Karpas-422 (cell line): ENCODE measurements around the gene CFAP46. TPM values are rescaled to one million over a fixed set of nuclear protein-coding genes. Genes with fewer than 3 reads are reported as not detected.

Experiments used
- DNase-seq: peaks from one replicate; pipeline ENCODE4 v3.0.0-alpha.2; 2015
- H2AFZ ChIP-seq: fragments of 200-600 bp; sonication (generic); 2 replicates; pipeline ENCODE4 v1.6.1; 2014; ENCODE audit warnings: antibody characterized with exemption, low read length, mixed read lengths
- H3K27ac ChIP-seq: fragments of 200-600 bp; sonication (generic); 2 replicates; pipeline ENCODE4 v1.5.1; 2014; ENCODE audit warnings: mild to moderate bottlenecking, low read length, moderate library complexity
- H3K27me3 ChIP-seq: fragments of 200-600 bp; sonication (generic); 2 replicates; pipeline ENCODE4 v1.6.1; 2014; ENCODE audit warnings: low read length, mixed read lengths
- H3K36me3 ChIP-seq: fragments of 200-600 bp; sonication (generic); 2 replicates; pipeline ENCODE4 v1.6.1; 2014; ENCODE audit warnings: low read length, mixed read lengths; ENCODE audit not compliant: insufficient read depth
- H3K4me1 ChIP-seq: fragments of 200-600 bp; sonication (generic); 2 replicates; pipeline ENCODE4 v1.6.1; 2014; ENCODE audit warnings: mild to moderate bottlenecking, low read length, mixed read lengths
- H3K4me2 ChIP-seq: fragments of 200-600 bp; sonication (generic); 2 replicates; pipeline ENCODE4 v1.6.1; 2014; ENCODE audit warnings: low read length, low read depth, mild to moderate bottlenecking; ENCODE audit not compliant: poor library complexity, severe bottlenecking
- H3K4me3 ChIP-seq: fragments of 200-600 bp; sonication (generic); 2 replicates; pipeline ENCODE4 v1.5.1; 2014; ENCODE audit warnings: mild to moderate bottlenecking, antibody characterized with exemption, low read length, mixed read lengths
- H3K79me2 ChIP-seq: fragments of 200-600 bp; sonication (generic); 2 replicates; pipeline ENCODE4 v1.6.1; 2014; ENCODE audit warnings: mild to moderate bottlenecking, low read length, mixed read lengths
- H3K9ac ChIP-seq: fragments of 200-600 bp; sonication (generic); 2 replicates; pipeline ENCODE4 v1.6.0; 2014; ENCODE audit warnings: low read length
- H3K9me2 ChIP-seq: fragments of 200-600 bp; sonication (generic), shearing (Covaris generic); replicated peaks from 2 replicates; pipeline ENCODE4 v1.6.0; 2014; ENCODE audit warnings: mild to moderate bottlenecking, low read length, moderate library complexity; ENCODE audit not compliant: insufficient read depth
- H3K9me3 ChIP-seq: fragments of 300-700, 200-600 bp; sonication (generic); 2 replicates; pipeline ENCODE4 v1.6.1; 2014; ENCODE audit warnings: low read length, mixed read lengths
- H4K20me1 ChIP-seq: fragments of 200-600 bp; sonication (generic); 2 replicates; pipeline ENCODE4 v1.6.1; 2014; ENCODE audit warnings: mild to moderate bottlenecking, antibody characterized with exemption, low read length, low read depth; ENCODE audit not compliant: insufficient read depth
- total RNA-seq: library from RNA; depleted of rRNA; stranded (reverse); fragments of >200 nt; shearing (Covaris generic); gene quantifications from 2 replicates; pipeline ENCODE4 v1.2.3, GENCODE V29; 2014; ENCODE audit warnings: low replicate concordance

The CFAP46 gene
- total RNA-seq, 1 experiment from 2014 or later: 0.22 TPM

DNA sequence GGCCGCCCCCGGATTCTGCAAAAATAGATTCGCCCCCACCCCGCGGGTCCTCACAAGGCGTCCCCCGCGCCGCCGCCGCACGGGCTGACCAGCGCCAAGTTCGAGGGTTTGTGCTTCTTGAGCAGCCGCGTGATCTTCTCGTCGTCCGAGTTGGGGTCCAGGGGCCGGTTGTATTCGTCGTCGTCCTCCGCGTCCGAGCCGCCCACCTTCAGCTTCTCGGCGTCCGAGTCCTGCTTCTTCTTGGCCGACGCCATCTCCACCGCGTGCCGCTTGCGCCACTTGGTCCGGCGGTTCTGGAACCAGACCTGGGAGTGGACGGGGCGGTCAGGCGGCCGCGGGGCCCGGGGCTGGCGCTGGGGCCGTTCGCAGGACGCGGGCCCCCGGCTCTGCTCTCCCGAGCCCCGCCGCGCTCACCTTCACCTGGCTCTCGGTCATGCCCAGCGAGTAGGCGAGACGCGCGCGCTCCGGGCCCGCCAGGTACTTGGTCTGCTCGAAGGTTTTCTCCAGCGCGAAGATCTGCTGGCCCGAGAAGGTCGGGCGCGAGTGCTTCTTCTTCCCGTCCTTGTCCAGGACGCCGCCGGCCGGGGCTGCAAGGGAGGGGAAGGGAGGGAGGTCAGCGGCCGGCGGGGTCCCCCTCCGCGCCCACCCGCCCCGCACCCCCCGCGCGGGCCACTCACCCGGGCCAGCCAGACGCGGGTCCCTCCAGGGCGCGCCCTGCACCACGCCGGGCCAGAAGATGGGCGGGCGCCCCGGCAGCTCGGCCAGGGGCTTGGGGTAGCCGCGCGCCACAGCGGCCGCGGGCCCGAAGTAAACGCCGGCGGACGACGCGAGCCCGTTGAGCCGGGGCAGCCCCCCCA, 157.3 kb downstream of the CFAP46 start:
- Histone ChIP-seq H3K27ac (no peak overlapping the region), H3K36me3 (no peaks in the 10 kb centered on the region), H3K4me2 (no peak overlapping the region), H3K9me2 (no peaks in the 10 kb centered on the region), H3K4me1 (no peaks in the 10 kb centered on the region), H3K9ac (no peak overlapping the region), H2AFZ (no peak overlapping the region), H3K27me3 (no peaks in the 10 kb centered on the region), H4K20me1 (no peaks in the 10 kb centered on the region), H3K79me2 (no peaks in the 10 kb centered on the region), H3K9me3 (no peaks in the 10 kb centered on the region), H3K4me3 (no peak overlapping the region)
- DNase-seq: no peak

- Histone ChIP-seq H3K27ac (no peak overlapping the region), H3K9me2 (no peaks in the 10 kb centered on the region), H3K79me2 (no peaks in the 10 kb centered on the region), H3K27me3 (no peaks in the 10 kb centered on the region), H3K4me2 (no peak overlapping the region), H3K9me3 (no peaks in the 10 kb centered on the region), H3K36me3 (no peaks in the 10 kb centered on the region), H3K4me3 (no peak overlapping the region), H2AFZ (no peak overlapping the region), H3K4me1 (no peaks in the 10 kb centered on the region), H4K20me1 (no peaks in the 10 kb centered on the region), H3K9ac (no peak overlapping the region)
- DNase-seq: no peak
These were observed 158.2 kb downstream of the CFAP46 start for GRCh38 chr10:132783940-132784865.

DNA sequence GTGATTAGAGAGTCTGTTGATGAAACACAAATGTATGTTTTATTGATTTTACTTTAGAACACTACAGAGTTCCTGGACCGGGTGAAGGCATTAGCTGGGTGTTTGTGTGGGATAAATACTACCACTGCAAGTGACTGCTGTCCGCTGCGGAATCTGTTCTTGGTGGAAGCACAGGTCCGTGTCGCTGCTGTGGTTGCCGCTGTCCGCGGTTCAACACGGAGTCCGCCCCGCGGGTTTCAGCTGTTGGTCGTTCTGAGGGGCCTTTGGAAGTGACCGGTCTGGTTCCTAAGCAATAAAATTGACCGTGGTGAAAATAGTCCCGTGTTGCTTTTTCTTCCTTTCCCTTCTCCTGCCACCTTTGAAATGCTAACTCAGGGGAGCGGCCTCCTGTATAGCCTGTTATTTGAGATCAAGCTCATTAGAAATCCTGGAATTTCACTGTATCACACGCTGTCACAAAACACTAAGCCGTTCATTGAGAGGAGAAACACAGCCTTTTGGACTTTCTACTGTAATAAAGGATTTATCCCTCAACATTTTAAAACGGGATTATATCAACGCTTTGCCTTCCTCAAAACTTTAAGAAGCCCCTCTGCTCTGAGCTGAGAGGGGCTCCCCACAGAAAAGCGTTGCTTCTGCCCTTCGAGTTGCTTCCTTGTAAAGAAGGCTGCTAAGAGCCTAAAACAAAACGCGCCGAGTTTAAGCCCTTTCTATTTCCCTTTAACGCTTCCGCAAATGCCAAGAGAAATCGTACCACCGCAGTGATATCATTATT, 159.0 kb downstream of the CFAP46 start:
- no peaks in the 10 kb centered on the region for H4K20me1 ChIP-seq
- no peak overlapping the region for H3K4me2 ChIP-seq
- no peaks in the 10 kb centered on the region for H3K9me2 ChIP-seq
- H3K36me3 ChIP-seq: no peaks in the 10 kb centered on the region
- DNase-seq: no peak
- no peaks in the 10 kb centered on the region for H3K27me3 ChIP-seq
- no peak overlapping the region for H3K4me3 ChIP-seq
- no peak overlapping the region for H3K27ac ChIP-seq
- H3K9me3 ChIP-seq: no peaks in the 10 kb centered on the region
- H2AFZ ChIP-seq: no peak overlapping the region
- H3K4me1 ChIP-seq: no peaks in the 10 kb centered on the region
- no peak overlapping the region for H3K9ac ChIP-seq
- H3K79me2 ChIP-seq: no peaks in the 10 kb centered on the region

DNA sequence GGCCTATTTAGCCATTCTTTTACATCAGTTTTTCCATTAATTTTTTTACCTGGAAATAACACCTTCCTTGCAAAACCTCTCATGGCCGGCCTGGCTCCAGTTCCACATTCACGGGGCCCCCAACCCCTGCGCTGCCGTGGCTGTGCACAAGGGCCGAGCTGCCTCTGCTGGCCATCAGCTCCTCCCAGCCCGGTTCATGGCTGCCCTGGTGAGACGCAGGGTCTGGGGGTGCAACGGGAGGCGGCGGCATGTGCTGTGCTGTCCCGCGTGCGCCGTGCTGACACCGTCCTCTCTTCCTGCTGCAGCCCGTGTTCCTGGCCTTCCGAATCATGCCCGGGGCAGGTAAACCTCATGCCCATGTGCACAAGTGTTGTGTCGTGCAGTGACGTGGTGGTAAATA, 160.8 kb downstream of the CFAP46 start:
- H3K9ac ChIP-seq: no peak overlapping the region
- no peak overlapping the region for H2AFZ ChIP-seq
- no peaks in the 10 kb centered on the region for H3K9me2 ChIP-seq
- no peaks in the 10 kb centered on the region for H4K20me1 ChIP-seq
- H3K36me3 ChIP-seq: no peaks in the 10 kb centered on the region
- no peaks in the 10 kb centered on the region for H3K27me3 ChIP-seq
- no peak for DNase-seq
- H3K4me3 ChIP-seq: no peak overlapping the region
- H3K9me3 ChIP-seq: no peaks in the 10 kb centered on the region
- H3K79me2 ChIP-seq: no peaks in the 10 kb centered on the region
- no peak overlapping the region for H3K4me2 ChIP-seq
- no peaks in the 10 kb centered on the region for H3K4me1 ChIP-seq
- no peak overlapping the region for H3K27ac ChIP-seq

DNA sequence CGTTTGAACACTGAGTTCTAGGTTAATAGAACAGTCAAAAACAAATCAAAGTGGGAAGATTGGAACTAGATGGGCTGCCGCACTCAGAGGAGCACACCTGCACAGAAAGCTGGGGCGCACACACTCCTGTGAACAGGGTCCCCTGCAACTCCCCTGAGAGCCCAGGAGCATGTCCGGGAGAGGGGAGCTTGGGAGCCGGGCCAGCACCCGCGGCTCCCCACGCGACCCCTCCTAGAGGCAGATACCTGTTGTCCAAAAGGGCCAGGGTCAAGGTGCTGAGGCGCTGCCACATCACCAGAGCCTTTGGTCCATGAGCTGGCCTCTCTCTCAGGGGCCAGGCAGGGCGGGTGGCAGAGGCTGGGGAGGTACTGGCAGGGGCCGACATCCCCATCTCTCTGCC, 162.0 kb downstream of the CFAP46 start:
- Histone ChIP-seq H3K36me3 (no peaks in the 10 kb centered on the region), H3K79me2 (no peaks in the 10 kb centered on the region), H3K9ac (no peak overlapping the region), H3K9me2 (no peaks in the 10 kb centered on the region), H3K27me3 (no peaks in the 10 kb centered on the region), H3K4me3 (no peak overlapping the region), H4K20me1 (no peaks in the 10 kb centered on the region), H3K27ac (no peak overlapping the region), H2AFZ (no peak overlapping the region), H3K4me1 (no peaks in the 10 kb centered on the region), H3K4me2 (no peak overlapping the region), H3K9me3 (no peaks in the 10 kb centered on the region)
- DNase-seq: no peak

DNA sequence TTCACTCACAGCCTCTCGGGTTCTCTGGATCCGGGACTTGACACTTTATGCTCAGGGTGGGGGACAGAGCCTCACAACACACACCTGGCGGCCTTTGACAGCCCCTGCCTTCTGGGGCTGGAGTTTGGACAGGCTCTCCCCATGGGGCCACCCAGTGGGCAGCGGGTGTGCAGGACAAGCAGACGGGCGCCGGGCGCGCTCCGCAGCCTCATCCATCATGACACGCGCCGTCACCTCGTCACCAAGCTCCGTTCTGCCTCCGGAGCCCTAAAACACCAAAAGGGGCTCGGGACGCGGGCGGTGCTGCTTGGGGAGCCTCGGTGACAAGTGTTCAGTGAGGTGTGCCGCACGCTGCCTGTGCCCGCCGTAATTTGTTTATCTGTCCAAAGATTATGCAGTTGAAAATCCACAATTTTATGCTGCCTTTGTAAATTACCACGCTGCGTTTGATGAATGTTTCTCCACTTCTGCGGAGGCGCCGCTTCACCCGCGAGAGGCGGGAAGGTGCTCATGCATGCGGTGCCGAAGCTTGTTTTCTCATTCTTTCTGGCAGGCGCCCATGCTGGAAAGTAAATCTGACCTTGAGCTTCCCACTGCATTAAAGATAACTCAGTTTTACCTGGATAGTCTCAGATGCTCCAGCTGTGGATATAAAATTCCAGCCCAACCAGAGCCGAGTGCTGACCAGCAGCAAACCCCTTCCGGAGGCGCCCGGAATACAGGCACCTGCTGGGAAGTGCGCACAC, 162.6 kb downstream of the CFAP46 start:
- no peaks in the 10 kb centered on the region for H3K9me3 ChIP-seq

DNA sequence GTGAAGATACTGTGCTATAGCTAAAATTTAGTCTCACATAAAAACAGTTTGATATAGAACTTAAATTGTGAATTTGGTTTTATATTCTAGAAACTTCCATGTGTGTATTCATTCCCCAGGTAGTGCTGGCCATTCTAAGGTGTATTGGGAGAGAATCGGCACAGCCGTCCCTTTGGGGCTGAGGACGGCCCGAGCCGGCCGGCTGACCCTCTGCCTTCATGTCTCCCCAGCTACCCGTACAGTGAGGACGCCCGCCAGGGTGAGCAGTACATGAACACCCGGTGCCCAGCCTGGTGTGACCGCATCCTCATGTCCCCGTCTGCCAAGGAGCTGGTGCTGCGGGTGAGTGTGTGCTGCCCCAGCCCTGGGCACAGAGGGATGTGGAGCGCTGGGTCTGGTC, 164.9 kb downstream of the CFAP46 start:
- H3K27ac ChIP-seq: no peak overlapping the region
- H3K4me2 ChIP-seq: no peak overlapping the region
- H3K9ac ChIP-seq: no peak overlapping the region
- no peaks in the 10 kb centered on the region for H3K36me3 ChIP-seq
- no peaks in the 10 kb centered on the region for H3K9me3 ChIP-seq
- H2AFZ ChIP-seq: no peak overlapping the region
- no peaks in the 10 kb centered on the region for H3K4me1 ChIP-seq
- H3K27me3 ChIP-seq: no peaks in the 10 kb centered on the region
- no peaks in the 10 kb centered on the region for H3K79me2 ChIP-seq
- no peak overlapping the region for H3K4me3 ChIP-seq
- DNase-seq: no peak
- H3K9me2 ChIP-seq: no peaks in the 10 kb centered on the region
- no peaks in the 10 kb centered on the region for H4K20me1 ChIP-seq

More for the DNA sequence above, 162.6 kb downstream of the CFAP46 start:
- Histone ChIP-seq H3K36me3 (no peaks in the 10 kb centered on the region), H3K9me2 (no peaks in the 10 kb centered on the region), H3K79me2 (no peaks in the 10 kb centered on the region), H3K9ac (no peak overlapping the region), H3K4me3 (no peak overlapping the region), H4K20me1 (no peaks in the 10 kb centered on the region), H3K27me3 (no peaks in the 10 kb centered on the region), H3K4me2 (no peak overlapping the region), H2AFZ (no peak overlapping the region), H3K27ac (no peak overlapping the region), H3K4me1 (no peaks in the 10 kb centered on the region)
- no peak for DNase-seq
